SU-DHL-6 (cell line): ENCODE results near the gene ST6GALNAC3.

ENCODE experiments used
- EZH2phosphoT487 ChIP-seq: fragments of 200-600 bp; sonication (generic), shearing (Covaris generic); conservative IDR thresholded peaks from 2 replicates; pipeline ENCODE4 v1.6.1; 2018; ENCODE audit warnings: mild to moderate bottlenecking, antibody characterized with exemption, low read length, moderate library complexity, mixed read lengths
- TF ChIP-seq, protein P1 (sequence below): fragments of 200-600 bp; sonication (generic); IDR thresholded peaks from one replicate; pipeline ENCODE4 v1.5.1; 2017; ENCODE audit warnings: antibody characterized with exemption, mild to moderate bottlenecking, low read length, moderate library complexity; ENCODE audit not compliant: insufficient read depth, poor library complexity, severe bottlenecking

DNA sequence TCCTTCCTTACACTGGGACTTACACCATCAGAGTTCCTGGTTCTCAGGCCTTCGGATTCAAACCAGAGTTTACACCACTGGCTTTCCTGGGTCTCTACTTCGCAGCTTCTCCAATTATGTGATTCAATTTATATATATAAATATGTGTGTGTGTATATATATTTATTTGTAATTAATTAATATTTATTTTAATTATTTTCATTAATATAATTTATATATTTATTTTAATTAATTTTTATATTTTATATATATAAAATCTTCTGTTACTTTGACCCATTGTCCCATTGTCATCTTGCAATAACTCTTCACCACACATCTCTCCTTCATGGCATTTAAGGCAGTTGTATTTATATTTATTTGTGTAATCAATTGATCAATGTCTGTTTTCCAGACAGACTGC is 28.4 kb upstream of the ST6GALNAC3 start:
- TF ChIP-seq, protein P1, sequence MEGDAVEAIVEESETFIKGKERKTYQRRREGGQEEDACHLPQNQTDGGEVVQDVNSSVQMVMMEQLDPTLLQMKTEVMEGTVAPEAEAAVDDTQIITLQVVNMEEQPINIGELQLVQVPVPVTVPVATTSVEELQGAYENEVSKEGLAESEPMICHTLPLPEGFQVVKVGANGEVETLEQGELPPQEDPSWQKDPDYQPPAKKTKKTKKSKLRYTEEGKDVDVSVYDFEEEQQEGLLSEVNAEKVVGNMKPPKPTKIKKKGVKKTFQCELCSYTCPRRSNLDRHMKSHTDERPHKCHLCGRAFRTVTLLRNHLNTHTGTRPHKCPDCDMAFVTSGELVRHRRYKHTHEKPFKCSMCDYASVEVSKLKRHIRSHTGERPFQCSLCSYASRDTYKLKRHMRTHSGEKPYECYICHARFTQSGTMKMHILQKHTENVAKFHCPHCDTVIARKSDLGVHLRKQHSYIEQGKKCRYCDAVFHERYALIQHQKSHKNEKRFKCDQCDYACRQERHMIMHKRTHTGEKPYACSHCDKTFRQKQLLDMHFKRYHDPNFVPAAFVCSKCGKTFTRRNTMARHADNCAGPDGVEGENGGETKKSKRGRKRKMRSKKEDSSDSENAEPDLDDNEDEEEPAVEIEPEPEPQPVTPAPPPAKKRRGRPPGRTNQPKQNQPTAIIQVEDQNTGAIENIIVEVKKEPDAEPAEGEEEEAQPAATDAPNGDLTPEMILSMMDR: no peak
- no peak for TF ChIP-seq EZH2phosphoT487
